ENCODE measurements around the gene THY1. TPM values are rescaled to one million over a fixed set of nuclear protein-coding genes. Genes with fewer than 3 reads are reported as not detected.
"Not testable (repeated sequence)": the region's sequence is repeated elsewhere in the genome, so short reads cannot be mapped to it uniquely, and the experiment has no call there.

Gene THY1
- total RNA-seq, 1 donor: 400 TPM

DNA sequence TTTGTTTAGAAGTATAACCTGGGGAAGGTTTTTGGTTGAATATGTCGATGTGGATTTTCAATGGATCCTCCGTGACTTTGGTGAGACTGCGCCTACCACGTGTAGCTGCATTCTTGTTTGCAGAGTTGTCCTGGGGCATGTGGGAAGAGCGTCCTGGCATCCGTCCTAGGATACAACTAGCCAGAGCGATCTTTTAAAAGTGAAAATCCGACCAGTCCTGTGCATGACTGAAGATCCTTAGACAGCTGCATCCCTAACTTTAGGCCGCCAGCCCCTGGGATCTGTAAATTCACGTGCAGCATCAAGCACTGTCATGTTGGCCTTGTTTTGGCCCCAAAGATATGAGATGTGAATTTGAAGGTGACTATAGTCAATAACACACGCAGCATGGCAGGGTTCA, 22.4 kb upstream of the THY1 start:
- Histone ChIP-seq H3K4me2 (ENCODE audit: insufficient read depth, low read length) (no peak overlapping the region), H3K79me2 (ENCODE audit: insufficient read depth, low read length) (no peaks in the 10 kb centered on the region)
- no peak for DNase-seq (ENCODE audit: insufficient read length, low spot score, missing footprints)

DNA sequence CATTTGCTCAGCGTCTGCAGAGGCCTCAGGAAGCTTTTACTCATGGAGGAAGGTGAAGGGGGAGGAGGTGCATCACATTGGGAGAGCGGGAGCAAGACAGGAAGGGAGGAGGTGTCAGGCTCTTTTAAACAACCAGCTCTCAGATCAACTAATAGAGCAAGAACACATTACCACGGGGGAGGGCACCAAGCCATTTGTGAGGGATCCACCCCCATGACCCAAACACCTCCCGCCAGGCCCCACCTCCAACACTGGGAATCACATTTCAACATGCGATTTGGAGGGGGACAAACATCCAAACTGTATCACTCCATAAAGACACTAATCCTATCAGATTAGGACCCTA, 18.9 kb upstream of the THY1 start:
- TF ChIP-seq, protein P1, sequence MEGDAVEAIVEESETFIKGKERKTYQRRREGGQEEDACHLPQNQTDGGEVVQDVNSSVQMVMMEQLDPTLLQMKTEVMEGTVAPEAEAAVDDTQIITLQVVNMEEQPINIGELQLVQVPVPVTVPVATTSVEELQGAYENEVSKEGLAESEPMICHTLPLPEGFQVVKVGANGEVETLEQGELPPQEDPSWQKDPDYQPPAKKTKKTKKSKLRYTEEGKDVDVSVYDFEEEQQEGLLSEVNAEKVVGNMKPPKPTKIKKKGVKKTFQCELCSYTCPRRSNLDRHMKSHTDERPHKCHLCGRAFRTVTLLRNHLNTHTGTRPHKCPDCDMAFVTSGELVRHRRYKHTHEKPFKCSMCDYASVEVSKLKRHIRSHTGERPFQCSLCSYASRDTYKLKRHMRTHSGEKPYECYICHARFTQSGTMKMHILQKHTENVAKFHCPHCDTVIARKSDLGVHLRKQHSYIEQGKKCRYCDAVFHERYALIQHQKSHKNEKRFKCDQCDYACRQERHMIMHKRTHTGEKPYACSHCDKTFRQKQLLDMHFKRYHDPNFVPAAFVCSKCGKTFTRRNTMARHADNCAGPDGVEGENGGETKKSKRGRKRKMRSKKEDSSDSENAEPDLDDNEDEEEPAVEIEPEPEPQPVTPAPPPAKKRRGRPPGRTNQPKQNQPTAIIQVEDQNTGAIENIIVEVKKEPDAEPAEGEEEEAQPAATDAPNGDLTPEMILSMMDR (IDR thresholded peaks at IDR 0.05; ENCODE audit: extremely low read depth, low read depth, low read length): no peak
- Histone ChIP-seq H3K9me3 (ENCODE audit: low read depth, low read length) (no peaks in the 10 kb centered on the region), H3K4me1 (ENCODE audit: insufficient read depth, low read length) (peaks cover 5% of the 10 kb centered on the region), H3K4me2 (ENCODE audit: insufficient read depth, low read length) (no peak overlapping the region), H3K27me3 (ENCODE audit: insufficient read depth, low read length) (no peaks in the 10 kb centered on the region), H3K36me3 (ENCODE audit: insufficient read depth, low read length) (no peaks in the 10 kb centered on the region), H3K79me2 (ENCODE audit: insufficient read depth, low read length) (no peaks in the 10 kb centered on the region), H3K4me3 (ENCODE audit: insufficient read depth, low read length) (no peak overlapping the region), H2AFZ (ENCODE audit: low read length) (no peak overlapping the region), H3K27ac (ENCODE audit: low read depth, low read length) (no peak overlapping the region), H4K20me1 (ENCODE audit: insufficient read depth, low read length) (no peaks in the 10 kb centered on the region)
- no peak for DNase-seq (ENCODE audit: insufficient read length, low spot score, missing footprints)

More for the DNA sequence above, 22.4 kb upstream of the THY1 start:
- H3K36me3 ChIP-seq (ENCODE audit: insufficient read depth, low read length): no peaks in the 10 kb centered on the region
- H4K20me1 ChIP-seq (ENCODE audit: insufficient read depth, low read length): no peaks in the 10 kb centered on the region
- TF ChIP-seq, protein P1 (IDR thresholded peaks at IDR 0.05; ENCODE audit: extremely low read depth, low read depth, low read length): no peak
- no peak overlapping the region for H3K4me3 ChIP-seq (ENCODE audit: insufficient read depth, low read length)
- H3K27ac ChIP-seq (ENCODE audit: low read depth, low read length): no peak overlapping the region
- no peak overlapping the region for H2AFZ ChIP-seq (ENCODE audit: low read length)
- H3K4me1 ChIP-seq (ENCODE audit: insufficient read depth, low read length): peaks cover 5% of the 10 kb centered on the region
- H3K27me3 ChIP-seq (ENCODE audit: insufficient read depth, low read length): no peaks in the 10 kb centered on the region
- no peaks in the 10 kb centered on the region for H3K9me3 ChIP-seq (ENCODE audit: low read depth, low read length)

DNA sequence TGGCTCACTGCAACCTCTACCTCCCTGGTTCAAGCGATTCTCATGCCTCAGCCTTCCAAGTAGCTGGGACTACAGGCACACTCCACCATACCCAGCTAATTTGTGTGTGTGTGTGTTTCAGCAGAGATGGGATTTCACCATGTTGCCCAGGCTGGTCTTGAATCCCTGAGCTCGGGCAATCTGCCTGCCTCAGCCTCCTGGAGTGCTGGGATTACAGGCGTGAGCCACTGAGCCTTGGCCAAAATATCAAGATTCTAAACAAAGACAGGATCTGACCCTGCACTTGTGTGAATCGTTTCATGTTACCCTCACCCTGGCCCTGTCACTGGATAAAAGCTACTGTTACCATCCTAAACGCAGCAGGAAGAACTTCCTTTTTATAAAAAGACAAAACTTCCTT, 15.6 kb upstream of the THY1 start:
- Histone ChIP-seq H3K4me3 (ENCODE audit: insufficient read depth, low read length) (no peak overlapping the region), H3K79me2 (ENCODE audit: insufficient read depth, low read length) (no peaks in the 10 kb centered on the region), H3K4me1 (ENCODE audit: insufficient read depth, low read length) (peaks cover 9% of the 10 kb centered on the region), H2AFZ (ENCODE audit: low read length) (no peak overlapping the region), H3K4me2 (ENCODE audit: insufficient read depth, low read length) (no peak overlapping the region), H3K36me3 (ENCODE audit: insufficient read depth, low read length) (no peaks in the 10 kb centered on the region), H3K9me3 (ENCODE audit: low read depth, low read length) (no peaks in the 10 kb centered on the region), H4K20me1 (ENCODE audit: insufficient read depth, low read length) (no peaks in the 10 kb centered on the region), H3K27ac (ENCODE audit: low read depth, low read length) (no peak overlapping the region), H3K27me3 (ENCODE audit: insufficient read depth, low read length) (no peaks in the 10 kb centered on the region)
- no peak for DNase-seq (ENCODE audit: insufficient read length, low spot score, missing footprints)
- TF ChIP-seq, protein P1 (IDR thresholded peaks at IDR 0.05; ENCODE audit: extremely low read depth, low read depth, low read length): no peak

DNA sequence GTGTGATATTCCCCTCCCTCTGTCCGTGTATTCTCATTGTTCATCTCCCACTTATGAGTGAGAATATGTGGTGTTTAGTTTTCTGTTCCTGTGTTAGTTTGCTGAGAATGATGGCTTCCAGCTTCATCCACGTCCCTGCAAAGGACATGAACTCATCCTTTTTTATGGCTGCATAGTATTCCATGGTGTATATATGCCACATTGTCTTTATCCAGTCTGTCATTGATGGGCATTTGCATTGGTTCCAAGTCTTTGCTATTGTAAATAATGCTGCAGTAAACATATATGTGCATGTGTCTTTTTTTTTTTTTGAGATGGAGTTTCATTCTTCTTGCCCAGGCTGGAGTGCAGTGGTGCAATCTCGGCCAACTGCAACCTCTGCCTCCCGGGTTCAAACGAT, 14.5 kb upstream of the THY1 start:
- H3K36me3 ChIP-seq (ENCODE audit: insufficient read depth, low read length); H2AFZ ChIP-seq (ENCODE audit: low read length); DNase-seq (ENCODE audit: insufficient read length, low spot score, missing footprints); H3K79me2 ChIP-seq (ENCODE audit: insufficient read depth, low read length); H3K4me3 ChIP-seq (ENCODE audit: insufficient read depth, low read length); H4K20me1 ChIP-seq (ENCODE audit: insufficient read depth, low read length); H3K27me3 ChIP-seq (ENCODE audit: insufficient read depth, low read length); H3K4me2 ChIP-seq (ENCODE audit: insufficient read depth, low read length); H3K27ac ChIP-seq (ENCODE audit: low read depth, low read length); H3K9me3 ChIP-seq (ENCODE audit: low read depth, low read length): not testable (repeated sequence)
- H3K4me1 ChIP-seq (ENCODE audit: insufficient read depth, low read length): peaks cover 20% of the 10 kb centered on the region

DNA sequence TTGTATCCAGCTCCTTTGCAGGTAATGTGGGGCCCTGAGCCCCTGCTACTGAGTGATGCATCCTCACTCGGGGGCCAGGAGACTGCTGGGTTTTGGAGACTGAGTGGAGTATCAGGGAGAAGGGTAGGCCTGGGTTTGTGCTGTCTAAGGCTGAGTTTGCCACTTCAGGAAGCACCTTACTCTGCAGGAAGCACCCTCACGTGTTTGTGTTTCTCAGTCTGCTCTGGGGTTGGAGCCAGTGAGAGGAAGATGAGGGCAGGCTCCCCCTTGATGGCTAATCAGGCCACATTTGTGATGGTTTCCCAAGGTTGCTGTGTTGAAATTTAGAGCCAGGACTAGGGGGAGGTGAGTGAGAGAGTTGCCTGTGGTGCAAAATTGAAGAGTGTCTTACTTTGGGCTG, 13.7 kb upstream of the THY1 start:
- H2AFZ ChIP-seq (ENCODE audit: low read length): no peak overlapping the region
- H3K4me3 ChIP-seq (ENCODE audit: insufficient read depth, low read length): no peak overlapping the region
- H3K4me2 ChIP-seq (ENCODE audit: insufficient read depth, low read length): no peak overlapping the region
- no peak overlapping the region for H3K27ac ChIP-seq (ENCODE audit: low read depth, low read length)
- H3K36me3 ChIP-seq (ENCODE audit: insufficient read depth, low read length): no peaks in the 10 kb centered on the region
- TF ChIP-seq, protein P1 (IDR thresholded peaks at IDR 0.05; ENCODE audit: extremely low read depth, low read depth, low read length): no peak
- no peaks in the 10 kb centered on the region for H3K9me3 ChIP-seq (ENCODE audit: low read depth, low read length)
- no peaks in the 10 kb centered on the region for H4K20me1 ChIP-seq (ENCODE audit: insufficient read depth, low read length)
- H3K27me3 ChIP-seq (ENCODE audit: insufficient read depth, low read length): no peaks in the 10 kb centered on the region
- H3K4me1 ChIP-seq (ENCODE audit: insufficient read depth, low read length): peaks cover 28% of the 10 kb centered on the region
- H3K79me2 ChIP-seq (ENCODE audit: insufficient read depth, low read length): no peaks in the 10 kb centered on the region
- no peak for DNase-seq (ENCODE audit: insufficient read length, low spot score, missing footprints)
